ENCODE results near the gene DBNDD2.
A peak's percentile ranks its signal among the peaks of the same experiment; 100 is the strongest.

Gene DBNDD2

GRCh38 chr20:45407783-45408645 is at the start of gene DBNDD2:
DBNDD2 (plus strand) TSS chr20:45408289; CDS start chr20:45408468, 179 bp downstream.
- no peak for DNase-seq (ENCODE audit: low read depth, low spot score)
- H3K27ac ChIP-seq, result peak within 1 kb of the TSS; percentile 60

GRCh38 chr20:45359069-45359405 is 49.1 kb upstream of the DBNDD2 start:
- peak overlapping the region; percentile 78 for H3K27ac ChIP-seq
- no peak for DNase-seq (ENCODE audit: low read depth, low spot score)

- no peak for DNase-seq (ENCODE audit: low read depth, low spot score)
- peak overlapping the region; percentile 78 for H3K27ac ChIP-seq
Measured at GRCh38 chr20:45359406-45360148, 48.5 kb upstream of the DBNDD2 start.

GRCh38 chr20:45361793-45362192 is 46.3 kb upstream of the DBNDD2 start:
- DNase-seq (ENCODE audit: low read depth, low spot score), result no peak
- H3K27ac ChIP-seq, result no peak overlapping the region

- DNase-seq (ENCODE audit: low read depth, low spot score), result peak; percentile 91
- peak within 1 kb of the TSS; percentile 88 for H3K27ac ChIP-seq
Measured at GRCh38 chr20:45362804-45363610, 45.1 kb upstream of the DBNDD2 start, which contains the start of gene SYS1. SYS1 (plus strand) TSS chr20:45363156; CDS start chr20:45363532, 376 bp downstream.

- no peak for DNase-seq (ENCODE audit: low read depth, low spot score)
- H3K27ac ChIP-seq, result peak overlapping the region; percentile 88
Measured at GRCh38 chr20:45363611-45364492, 44.2 kb upstream of the DBNDD2 start.

- H3K27ac ChIP-seq, result no peak overlapping the region
- DNase-seq (ENCODE audit: low read depth, low spot score), result no peak
Measured at GRCh38 chr20:45365444-45365970, 42.6 kb upstream of the DBNDD2 start.

- H3K27ac ChIP-seq, result no peak overlapping the region
- DNase-seq (ENCODE audit: low read depth, low spot score), result no peak
Measured at GRCh38 chr20:45366192-45366591, 41.9 kb upstream of the DBNDD2 start.

- no peak overlapping the region for H3K27ac ChIP-seq
Measured at GRCh38 chr20:45366631-45367030, 41.5 kb upstream of the DBNDD2 start.

GRCh38 chr20:45367126-45367525 is 41.0 kb upstream of the DBNDD2 start:
- H3K27ac ChIP-seq, result no peak overlapping the region
- no peak for DNase-seq (ENCODE audit: low read depth, low spot score)

More at GRCh38 chr20:45366631-45367030, 41.5 kb upstream of the DBNDD2 start:
- DNase-seq (ENCODE audit: low read depth, low spot score), result no peak

- no peak for DNase-seq (ENCODE audit: low read depth, low spot score)
- H3K27ac ChIP-seq, result no peak overlapping the region
Measured at GRCh38 chr20:45368221-45368980, 39.7 kb upstream of the DBNDD2 start.

- DNase-seq (ENCODE audit: low read depth, low spot score), result no peak
- no peak overlapping the region for H3K27ac ChIP-seq
Measured at GRCh38 chr20:45370571-45371160, 37.4 kb upstream of the DBNDD2 start.

GRCh38 chr20:45372241-45372640 is 35.8 kb upstream of the DBNDD2 start:
- DNase-seq (ENCODE audit: low read depth, low spot score), result no peak
- H3K27ac ChIP-seq, result no peak overlapping the region

GRCh38 chr20:45372646-45373352 is 35.3 kb upstream of the DBNDD2 start:
- DNase-seq (ENCODE audit: low read depth, low spot score), result no peak
- no peak overlapping the region for H3K27ac ChIP-seq

- DNase-seq (ENCODE audit: low read depth, low spot score), result peak; percentile 22
- no peak overlapping the region for H3K27ac ChIP-seq
Measured at GRCh38 chr20:45373353-45374100, 34.6 kb upstream of the DBNDD2 start.

- H3K27ac ChIP-seq, result no peak overlapping the region
- DNase-seq (ENCODE audit: low read depth, low spot score), result no peak
Measured at GRCh38 chr20:45374101-45374467, 34.0 kb upstream of the DBNDD2 start.

- DNase-seq (ENCODE audit: low read depth, low spot score), result no peak
Measured at GRCh38 chr20:45374966-45375365, 33.1 kb upstream of the DBNDD2 start.

More at GRCh38 chr20:45374966-45375365, 33.1 kb upstream of the DBNDD2 start:
- H3K27ac ChIP-seq, result no peak overlapping the region
